OCI-LY3 (cell line): Measurements from ENCODE around the gene PREX1.
A peak's percentile ranks its signal among the peaks of the same experiment; 100 is the strongest.

Experiments used
- H2AFZ ChIP-seq: fragments of 200-600, 300-600 bp; shearing (Covaris generic); 2 replicates; pipeline ENCODE4 v1.6.0; 2014; ENCODE audit warnings: antibody characterized with exemption, low read depth, low read length
- H3K27ac ChIP-seq: fragments of 200-600, 300-600 bp; sonication (generic); 2 replicates; pipeline ENCODE4 v1.5.1; 2014; ENCODE audit warnings: mild to moderate bottlenecking, low read length, moderate library complexity, mixed read lengths
- H3K27me3 ChIP-seq: fragments of 200-600, 300-600 bp; sonication (generic); 2 replicates; pipeline ENCODE4 v1.6.1; 2014; ENCODE audit warnings: low read depth, low read length, mixed read lengths
- H3K36me3 ChIP-seq: fragments of 200-600, 300-600 bp; sonication (generic); replicated peaks from 2 replicates; pipeline ENCODE3; 2014; ENCODE audit warnings: low read depth, low read length, mixed read lengths
- H3K4me1 ChIP-seq: fragments of 300-600, 200-600 bp; sonication (generic); 2 replicates; pipeline ENCODE4 v1.6.1; 2014; ENCODE audit warnings: low read length, mixed read lengths
- H3K4me2 ChIP-seq: fragments of 200-600, 300-600 bp; sonication (generic); 2 replicates; pipeline ENCODE4 v1.6.1; 2014; ENCODE audit warnings: low read length, mixed read lengths
- H3K4me3 ChIP-seq: fragments of 300-600, 200-600 bp; sonication (generic); 2 replicates; pipeline ENCODE4 v1.5.1; 2014; ENCODE audit warnings: antibody characterized with exemption, mild to moderate bottlenecking, low read length, moderate library complexity
- H3K79me2 ChIP-seq: fragments of 300-600, 200-600 bp; shearing (Covaris generic); 2 replicates; pipeline ENCODE4 v1.6.1; 2014; ENCODE audit warnings: mild to moderate bottlenecking, low read length, mixed read lengths
- H3K9ac ChIP-seq: fragments of 300-600, 200-600 bp; shearing (Covaris generic); 2 replicates; pipeline ENCODE4 v1.6.0; 2014; ENCODE audit warnings: mild to moderate bottlenecking, low read length, moderate library complexity
- H3K9me3 ChIP-seq: fragments of 200-600, 300-600 bp; shearing (Covaris generic); 2 replicates; pipeline ENCODE4 v1.6.1; 2014; ENCODE audit warnings: low read length, mixed read lengths; ENCODE audit not compliant: insufficient read depth
- H4K20me1 ChIP-seq: fragments of 200-600, 300-600 bp; sonication (generic); 2 replicates; pipeline ENCODE4 v1.6.1; 2016; ENCODE audit warnings: low read length, mixed read lengths; ENCODE audit not compliant: insufficient read depth
- CTCF ChIP-seq: fragments of 200-600, 300-600 bp; sonication (generic); IDR thresholded peaks from 2 replicates; pipeline ENCODE4 v1.5.1; 2014; ENCODE audit warnings: antibody characterized with exemption, low read length, low read depth
- EZH2phosphoT487 ChIP-seq: fragments of 200-600 bp; shearing (Covaris generic); IDR thresholded peaks from 2 replicates; pipeline ENCODE4 v1.6.1; 2018; ENCODE audit warnings: antibody characterized with exemption, mixed run types, low read depth

Gene PREX1

GRCh38 chr20:48820649-48820973 lies 7.2 kb downstream of the PREX1 start:
- H2AFZ ChIP-seq, result no peak overlapping the region
- H3K36me3 ChIP-seq, result no peaks in the 10 kb centered on the region
- H3K27me3 ChIP-seq, result no peaks in the 10 kb centered on the region; the same call in 1 of the 2 replicates
- no peak overlapping the region for H3K9ac ChIP-seq
- TF ChIP-seq CTCF, result no peak
- TF ChIP-seq EZH2phosphoT487, result no peak
- peaks cover 49% of the 10 kb centered on the region; the same call in 1 of the 2 replicates for H4K20me1 ChIP-seq
- no peaks in the 10 kb centered on the region for H3K9me3 ChIP-seq
- H3K27ac ChIP-seq, result no peak overlapping the region
- peaks cover 66% of the 10 kb centered on the region for H3K4me1 ChIP-seq
- H3K79me2 ChIP-seq, result peaks cover 13% of the 10 kb centered on the region
- H3K4me2 ChIP-seq, result no peak overlapping the region
- H3K4me3 ChIP-seq, result no peak overlapping the region

GRCh38 chr20:48819821-48820648 lies 7.8 kb downstream of the PREX1 start:
- Histone ChIP-seq H3K79me2 (peaks cover 13% of the 10 kb centered on the region), H3K4me3 (no peak overlapping the region), H2AFZ (no peak overlapping the region), H3K36me3 (no peaks in the 10 kb centered on the region), H3K9ac (no peak overlapping the region), H3K27ac (no peak overlapping the region), H3K4me2 (no peak overlapping the region), H4K20me1 (peaks cover 54% of the 10 kb centered on the region; the same call in 1 of the 2 replicates), H3K9me3 (no peaks in the 10 kb centered on the region), H3K4me1 (peaks cover 61% of the 10 kb centered on the region), H3K27me3 (no peaks in the 10 kb centered on the region; the same call in 1 of the 2 replicates)
- TF ChIP-seq EZH2phosphoT487, result no peak

- Histone ChIP-seq H4K20me1 (peaks cover 61% of the 10 kb centered on the region; the same call in 1 of the 2 replicates), H3K9ac (no peak overlapping the region), H3K4me2 (no peak overlapping the region), H3K79me2 (peaks cover 9% of the 10 kb centered on the region), H3K27me3 (no peaks in the 10 kb centered on the region; the same call in 1 of the 2 replicates), H3K36me3 (no peaks in the 10 kb centered on the region), H3K27ac (no peak overlapping the region), H2AFZ (no peak overlapping the region), H3K4me3 (no peak overlapping the region), H3K9me3 (no peaks in the 10 kb centered on the region), H3K4me1 (peaks cover 51% of the 10 kb centered on the region)
- TF ChIP-seq CTCF (no peak), EZH2phosphoT487 (no peak)
Observed at GRCh38 chr20:48819089-48819488, 8.7 kb downstream of the PREX1 start.

- H3K4me2 ChIP-seq, result peak overlapping the region; percentile 33
- H3K9me3 ChIP-seq, result no peaks in the 10 kb centered on the region
- H3K79me2 ChIP-seq, result peaks cover 12% of the 10 kb centered on the region
- H3K27ac ChIP-seq, result no peak overlapping the region
- no peak for TF ChIP-seq CTCF
- no peaks in the 10 kb centered on the region; the same call in 1 of the 2 replicates for H3K27me3 ChIP-seq
- H3K4me1 ChIP-seq, result peaks cover 46% of the 10 kb centered on the region
- H4K20me1 ChIP-seq, result peaks cover 62% of the 10 kb centered on the region; the same call in 1 of the 2 replicates
- no peak overlapping the region for H3K4me3 ChIP-seq
- H2AFZ ChIP-seq, result no peak overlapping the region
- H3K9ac ChIP-seq, result no peak overlapping the region
- H3K36me3 ChIP-seq, result no peaks in the 10 kb centered on the region
Observed at GRCh38 chr20:48818481-48818987, 9.3 kb downstream of the PREX1 start.
